LHCN-M2 (cell line): Measurements from ENCODE around the gene GMPR2. TPM values are rescaled to one million over a fixed set of nuclear protein-coding genes. Genes with fewer than 3 reads are reported as not detected.

Source experiments
- DNase-seq: peaks from one replicate; pipeline ENCODE4 v3.0.0-alpha.2; 2012; ENCODE audit warnings: low read depth
- total RNA-seq: library from RNA; depleted of rRNA; stranded (reverse); fragments of >200 nt; gene quantifications from 2 replicates; pipeline ENCODE4 v1.2.3, GENCODE V29; 2014

The GMPR2 gene
- total RNA-seq, 1 experiment from 2014 or later: 83.1 TPM

GRCh38 chr14:24266344-24267244 lies 33.9 kb downstream of the GMPR2 start:
- DNase-seq: no peak

GRCh38 chr14:24267516-24267915 lies 34.8 kb downstream of the GMPR2 start:
- DNase-seq: no peak

- no peak for DNase-seq
Measured at GRCh38 chr14:24268225-24268624, 35.5 kb downstream of the GMPR2 start.

GRCh38 chr14:24269368-24269767 lies 36.6 kb downstream of the GMPR2 start:
- DNase-seq: no peak

GRCh38 chr14:24269910-24270536 lies 37.3 kb downstream of the GMPR2 start:
- DNase-seq: no peak

GRCh38 chr14:24270537-24271133 lies 37.9 kb downstream of the GMPR2 start:
- no peak for DNase-seq

- peak; percentile 78 for DNase-seq
Measured at GRCh38 chr14:24271134-24271833, 38.6 kb downstream of the GMPR2 start, which contains the start of gene RABGGTA. RABGGTA (minus strand) TSS chr14:24271597; CDS start chr14:24271115, 482 bp downstream.

- no peak for DNase-seq
Measured at GRCh38 chr14:24271834-24272263, 39.1 kb downstream of the GMPR2 start.

GRCh38 chr14:24272467-24272866 lies 39.7 kb downstream of the GMPR2 start:
- no peak for DNase-seq

GRCh38 chr14:24273422-24273998 lies 40.8 kb downstream of the GMPR2 start:
- no peak for DNase-seq

GRCh38 chr14:24274101-24274543 lies 41.4 kb downstream of the GMPR2 start:
- no peak for DNase-seq

- no peak for DNase-seq
Measured at GRCh38 chr14:24277071-24277470, 44.3 kb downstream of the GMPR2 start.

GRCh38 chr14:24277606-24278321 lies 45.0 kb downstream of the GMPR2 start:
- no peak for DNase-seq

- no peak for DNase-seq
Measured at GRCh38 chr14:24278424-24278823, 45.7 kb downstream of the GMPR2 start.

- DNase-seq: peak; percentile 23
Measured at GRCh38 chr14:24279301-24280186, 46.8 kb downstream of the GMPR2 start.

- DNase-seq: no peak
Measured at GRCh38 chr14:24280797-24281460, 48.2 kb downstream of the GMPR2 start.

GRCh38 chr14:24281636-24282035 lies 48.9 kb downstream of the GMPR2 start:
- DNase-seq: no peak

- DNase-seq: no peak
Measured at GRCh38 chr14:24282736-24283135, 50.0 kb downstream of the GMPR2 start.
